Measurements from ENCODE around the gene ITGAV.

GRCh38 chr2:186588940-186589611 lies 780 bp upstream of the ITGAV start:
- TF ChIP-seq CTCF (IDR thresholded peaks at IDR 0.05) (no peak), POLR2A (IDR thresholded peaks at IDR 0.05) (no peak)
